Superior temporal gyrus (tissue), 1 donor: ENCODE results near the gene PFDN6.
A peak's percentile ranks its signal among the peaks of the same experiment; 100 is the strongest.

Experiments
- DNase-seq: peaks from one replicate; pipeline ENCODE4 v3.0.0-alpha.2; 2016; ENCODE audit errors: extremely low spot score

Gene PFDN6

DNA sequence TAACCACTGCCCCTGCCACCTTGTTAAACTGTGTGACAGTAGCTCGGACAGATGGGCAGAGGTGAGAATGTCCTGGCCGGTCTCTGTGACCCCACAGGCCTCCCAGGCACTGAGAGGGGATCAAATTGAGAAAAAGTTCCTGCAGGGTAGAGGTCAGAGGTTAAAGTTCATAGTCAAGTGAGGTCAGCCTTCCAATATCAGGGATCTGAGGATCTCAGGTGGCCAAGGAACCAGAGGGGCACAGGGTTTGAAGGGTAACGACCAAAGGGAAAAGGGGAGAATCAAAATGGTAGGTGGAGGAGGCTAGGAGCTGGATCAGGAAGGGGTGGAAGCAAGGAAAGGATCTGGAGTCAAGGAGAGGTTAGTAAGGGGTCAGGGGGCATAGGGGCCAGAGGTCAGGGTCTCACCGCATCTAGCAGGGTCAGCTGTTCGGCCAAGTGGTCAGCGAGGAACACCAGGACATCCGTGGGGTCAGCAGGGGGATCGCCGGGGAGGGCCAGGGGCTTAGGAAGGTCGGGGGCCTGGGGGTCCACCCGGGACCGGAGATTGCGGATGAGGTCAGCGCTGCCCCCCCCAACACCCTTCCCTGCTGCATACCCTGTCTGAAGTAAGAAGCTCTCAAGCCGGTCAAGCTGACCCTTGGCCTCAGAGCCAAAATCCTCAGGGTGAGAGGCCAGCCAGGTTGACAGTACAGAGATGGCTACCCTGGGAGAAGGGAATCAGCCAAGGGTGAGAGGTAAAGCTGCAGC, 6.4 kb downstream of the PFDN6 start:
- no peak for DNase-seq

DNA sequence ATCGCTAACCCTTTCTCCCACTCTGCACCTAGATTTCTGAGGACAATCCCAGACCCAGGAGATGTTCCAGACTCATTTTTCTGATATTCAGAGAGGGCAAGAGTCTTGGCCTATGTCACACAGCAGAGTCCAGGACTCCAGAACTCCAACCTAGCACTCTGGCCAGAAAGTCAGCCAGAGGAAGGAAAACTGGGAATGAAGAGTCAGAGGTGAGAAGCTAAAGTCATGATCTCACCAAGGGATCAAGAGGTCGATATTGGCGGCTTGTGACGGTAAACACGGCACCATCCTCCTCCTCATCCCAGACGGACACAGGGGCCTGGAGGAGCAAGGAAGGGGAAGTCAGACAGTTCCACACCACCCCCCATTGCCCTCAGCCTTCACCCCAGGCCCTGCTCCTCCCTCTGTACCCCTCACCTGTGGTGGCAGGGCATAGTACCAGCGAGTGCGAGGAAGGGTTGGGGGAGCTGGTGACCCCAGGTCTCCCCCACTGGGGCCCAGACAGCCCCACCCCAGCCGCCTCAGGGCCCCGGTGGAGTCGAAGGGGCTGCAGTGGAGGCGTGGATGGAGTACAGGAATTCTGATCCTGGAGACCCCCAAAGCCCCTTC, 7.5 kb downstream of the PFDN6 start:
- DNase-seq: no peak

DNA sequence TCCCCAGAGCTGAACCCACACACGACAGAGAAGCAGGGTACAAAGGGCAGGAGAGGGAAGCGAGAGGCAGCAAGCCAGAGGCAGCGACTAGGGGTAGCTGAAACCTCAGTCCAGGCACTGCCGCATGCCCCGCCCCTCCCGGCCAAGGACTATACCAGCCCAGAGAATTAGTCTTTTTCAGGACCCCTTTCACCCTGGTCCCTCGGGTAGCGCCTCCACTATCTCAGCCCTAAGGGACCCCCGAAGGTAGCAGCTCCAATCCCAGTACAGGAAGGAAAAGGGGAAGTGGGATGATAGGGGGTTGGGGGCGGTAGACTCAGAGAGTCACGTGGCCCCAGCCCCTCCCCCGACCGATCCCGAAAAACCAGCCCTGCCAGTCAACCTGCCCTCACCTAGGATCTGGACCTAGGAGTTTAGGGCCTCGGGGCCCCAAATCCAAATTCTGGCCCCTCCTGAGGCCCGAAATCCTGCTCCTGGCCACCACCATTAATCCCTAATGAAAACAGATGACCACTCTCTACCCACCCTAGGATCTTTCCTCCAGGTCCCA, 8.1 kb downstream of the PFDN6 start:
- no peak for DNase-seq

DNA sequence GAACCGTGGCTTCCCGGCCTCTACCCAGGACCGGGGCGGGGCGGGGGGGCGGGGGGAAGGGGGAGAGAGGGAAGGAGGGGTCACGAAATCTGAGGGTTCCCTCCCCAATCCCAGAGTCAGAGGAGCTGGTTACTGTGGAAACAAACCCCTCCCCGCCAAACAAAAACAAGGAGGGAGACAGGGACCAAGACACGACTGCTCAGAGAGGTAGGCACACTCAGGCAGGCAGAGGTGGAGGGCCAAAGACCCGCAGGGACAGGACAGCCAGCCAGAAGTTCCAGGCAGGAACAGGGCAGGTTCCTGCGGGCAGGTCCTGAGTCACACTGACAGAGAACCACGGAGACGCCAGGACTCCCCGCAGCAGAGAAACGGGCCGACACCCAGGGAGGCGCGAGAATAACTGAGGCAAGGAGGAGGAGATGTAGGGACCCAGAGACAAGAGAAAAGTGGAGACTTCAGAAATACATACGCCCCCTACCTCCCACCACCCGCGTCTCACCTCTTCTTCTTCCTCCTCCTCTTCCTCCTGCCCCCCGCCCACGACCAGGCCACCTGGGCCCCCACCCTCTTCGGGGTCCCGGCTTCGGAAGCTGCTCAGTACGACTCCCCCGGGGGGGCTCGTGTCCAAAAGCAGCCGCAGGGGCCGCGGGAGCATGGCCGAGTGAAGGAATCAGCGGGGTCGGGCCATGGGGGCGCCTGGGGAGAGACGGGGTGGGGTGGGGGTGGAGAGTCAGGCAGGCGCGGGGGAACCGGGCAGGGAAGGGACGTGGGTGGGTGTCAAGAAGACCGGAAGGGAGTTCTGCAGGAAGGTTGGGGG, 8.8 kb downstream of the PFDN6 start:
- DNase-seq: no peak

GRCh38 chr6:33298773-33299236, 9.4 kb downstream of the PFDN6 start, which contains the start of gene RGL2:
Gene RGL2, minus strand, starts transcription at chr6:33298942. Its CDS starts 332 bp downstream, at chr6:33298610.
- DNase-seq: no peak

GRCh38 chr6:33299237-33299944, 10.0 kb downstream of the PFDN6 start:
- DNase-seq: peak; percentile 96

GRCh38 chr6:33301877-33302276, 12.5 kb downstream of the PFDN6 start:
- no peak for DNase-seq

DNA sequence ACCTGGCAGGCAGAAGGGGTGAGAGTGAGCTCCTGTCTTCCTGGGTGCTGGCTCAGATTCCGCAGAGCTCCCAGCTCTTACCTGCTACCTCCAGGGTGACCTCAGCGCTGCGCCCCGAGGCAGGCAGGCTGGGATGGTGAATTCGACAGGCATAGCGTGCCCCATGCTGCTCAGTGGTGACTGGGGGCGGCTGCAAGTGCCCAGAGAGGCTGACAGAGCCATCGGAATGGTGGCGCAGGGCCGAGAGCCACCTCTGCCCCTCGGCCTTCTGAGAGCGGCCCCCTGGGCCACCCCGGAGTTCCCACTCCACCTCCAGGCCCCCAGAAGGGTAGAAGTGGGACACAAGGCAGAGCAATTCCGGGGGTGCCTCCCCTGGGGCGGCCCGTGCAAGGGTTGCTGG, 14.8 kb downstream of the PFDN6 start:
- DNase-seq: no peak

- DNase-seq: no peak
These were observed 15.7 kb downstream of the PFDN6 start for GRCh38 chr6:33305052-33305451.

- no peak for DNase-seq
These were observed 17.0 kb downstream of the PFDN6 start for GRCh38 chr6:33306356-33306755.

GRCh38 chr6:33312361-33313104, 23.1 kb downstream of the PFDN6 start:
- peak; percentile 64 for DNase-seq

DNA sequence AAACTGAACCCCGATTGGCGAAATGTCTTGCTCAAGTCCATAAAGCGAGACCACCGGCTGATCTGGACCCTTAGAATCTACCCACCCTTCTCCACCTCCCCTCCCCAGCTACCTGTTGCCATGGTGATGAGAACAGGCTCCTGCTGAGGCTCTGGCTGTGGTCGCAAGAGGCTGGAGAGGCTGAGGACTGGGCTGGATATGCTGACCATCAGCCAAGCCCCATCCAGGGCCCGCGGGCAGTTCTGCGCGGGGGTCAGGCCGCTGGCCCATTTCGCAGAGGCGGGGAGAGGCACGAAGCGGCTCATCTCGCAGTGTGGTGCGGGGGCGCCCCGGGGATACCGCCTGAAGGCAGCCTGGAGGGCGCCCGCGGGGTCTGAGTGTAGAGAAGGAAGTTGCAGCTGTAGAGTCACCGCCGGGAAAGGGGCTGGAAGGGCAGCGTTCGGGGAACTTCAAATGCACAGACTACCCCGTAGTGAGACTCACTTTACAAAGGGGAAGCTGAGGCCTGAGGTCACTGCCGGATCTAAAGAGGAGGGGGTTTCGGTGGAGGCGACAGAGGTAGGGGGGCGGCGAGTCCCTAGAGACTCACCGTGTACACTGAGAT, 23.8 kb downstream of the PFDN6 start:
- DNase-seq: peak; percentile 31

- DNase-seq: peak; percentile 54
These were observed 24.5 kb downstream of the PFDN6 start, which contains the start of gene TAPBP for GRCh38 chr6:33313709-33314514. Gene TAPBP, minus strand, starts transcription at chr6:33314078. Its CDS starts 37 bp downstream, at chr6:33314041.

- peak; percentile 27 for DNase-seq
These were observed 25.1 kb downstream of the PFDN6 start for GRCh38 chr6:33314515-33314942.

DNA sequence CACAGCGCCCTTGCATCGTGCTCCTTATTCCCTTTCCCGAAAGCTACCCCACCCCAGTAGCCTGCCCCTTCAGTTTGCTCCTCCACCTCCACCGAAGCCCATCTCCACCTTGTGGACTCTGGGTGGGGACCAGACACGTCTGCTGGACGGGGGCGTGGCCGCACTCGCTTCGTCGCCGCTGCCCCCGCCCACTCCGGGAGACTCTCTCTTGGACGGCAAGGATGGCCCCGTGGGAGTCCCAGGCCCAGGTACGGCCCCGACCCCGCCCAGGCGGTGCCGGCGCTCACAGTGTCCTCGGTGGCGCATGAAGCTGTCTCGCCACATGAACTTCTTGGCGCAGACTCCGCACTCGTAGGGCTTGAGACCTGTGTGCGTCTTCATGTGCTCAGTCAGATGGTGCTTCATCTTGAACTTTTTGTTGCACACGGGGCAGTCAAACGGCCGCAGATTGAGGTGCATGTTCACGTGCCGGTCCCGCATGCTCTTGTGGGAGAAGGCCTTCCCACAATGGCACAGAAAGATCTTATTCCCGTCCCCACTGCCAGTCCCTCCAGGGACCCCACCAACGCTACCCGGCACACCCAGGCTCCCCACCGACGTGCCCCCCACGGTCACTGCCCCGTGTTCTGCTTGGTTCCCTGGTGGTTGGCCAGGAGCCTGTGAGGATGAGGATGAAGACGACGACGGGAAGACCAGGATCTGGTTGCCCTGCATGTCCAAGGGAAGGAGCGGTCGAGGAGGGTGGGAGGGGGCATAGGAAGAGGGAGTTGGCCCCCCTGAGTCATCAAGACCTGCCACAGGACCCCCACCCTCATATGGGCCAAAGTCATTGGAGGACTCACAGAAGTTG, 25.8 kb downstream of the PFDN6 start:
- DNase-seq: no peak

GRCh38 chr6:33315793-33316602, 26.6 kb downstream of the PFDN6 start:
- no peak for DNase-seq

DNA sequence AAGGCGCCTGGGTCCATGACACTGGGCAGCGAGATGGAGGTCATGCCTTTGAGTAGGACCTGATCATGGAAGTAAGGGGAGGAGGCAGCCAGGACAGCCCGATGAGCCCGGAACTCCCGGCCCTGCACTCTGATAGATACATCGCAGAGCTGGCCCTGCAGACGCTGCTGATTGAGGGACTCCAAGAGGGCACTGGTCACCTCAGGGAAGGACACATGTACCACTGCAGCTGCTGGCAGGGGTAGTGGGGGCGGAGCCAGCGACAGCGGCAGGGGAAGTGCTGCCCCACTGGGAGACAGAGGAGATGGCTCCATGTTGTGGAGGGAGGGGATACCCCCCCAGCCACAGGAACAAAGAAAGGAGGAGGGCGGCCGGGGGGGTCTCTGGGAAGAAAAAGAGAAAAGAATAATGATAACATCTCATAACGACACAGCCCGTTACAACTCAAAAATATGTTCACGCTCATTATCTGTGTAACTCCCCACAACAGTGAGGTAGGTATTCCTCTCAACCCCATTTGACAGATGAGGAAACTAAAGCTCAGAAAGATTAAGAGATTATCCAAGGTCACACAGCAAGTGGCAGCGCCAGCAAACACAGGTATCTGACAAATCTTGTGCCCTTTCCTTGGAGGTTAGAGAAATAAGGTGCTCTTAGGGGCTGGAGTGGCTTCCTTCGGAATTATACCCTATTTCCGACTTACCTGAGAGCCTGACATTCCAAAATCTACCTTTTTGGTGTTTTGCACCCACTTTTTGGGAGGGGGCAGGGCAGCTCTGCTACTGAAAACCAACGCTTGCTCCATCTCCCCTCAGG, 27.4 kb downstream of the PFDN6 start:
- no peak for DNase-seq
